ENCODE results near the gene EHBP1. TPM values are rescaled to one million over a fixed set of nuclear protein-coding genes. Genes with fewer than 3 reads are reported as not detected.

Gene EHBP1
- total RNA-seq, 1 donor from 2014 or later, result 19.4 TPM

DNA sequence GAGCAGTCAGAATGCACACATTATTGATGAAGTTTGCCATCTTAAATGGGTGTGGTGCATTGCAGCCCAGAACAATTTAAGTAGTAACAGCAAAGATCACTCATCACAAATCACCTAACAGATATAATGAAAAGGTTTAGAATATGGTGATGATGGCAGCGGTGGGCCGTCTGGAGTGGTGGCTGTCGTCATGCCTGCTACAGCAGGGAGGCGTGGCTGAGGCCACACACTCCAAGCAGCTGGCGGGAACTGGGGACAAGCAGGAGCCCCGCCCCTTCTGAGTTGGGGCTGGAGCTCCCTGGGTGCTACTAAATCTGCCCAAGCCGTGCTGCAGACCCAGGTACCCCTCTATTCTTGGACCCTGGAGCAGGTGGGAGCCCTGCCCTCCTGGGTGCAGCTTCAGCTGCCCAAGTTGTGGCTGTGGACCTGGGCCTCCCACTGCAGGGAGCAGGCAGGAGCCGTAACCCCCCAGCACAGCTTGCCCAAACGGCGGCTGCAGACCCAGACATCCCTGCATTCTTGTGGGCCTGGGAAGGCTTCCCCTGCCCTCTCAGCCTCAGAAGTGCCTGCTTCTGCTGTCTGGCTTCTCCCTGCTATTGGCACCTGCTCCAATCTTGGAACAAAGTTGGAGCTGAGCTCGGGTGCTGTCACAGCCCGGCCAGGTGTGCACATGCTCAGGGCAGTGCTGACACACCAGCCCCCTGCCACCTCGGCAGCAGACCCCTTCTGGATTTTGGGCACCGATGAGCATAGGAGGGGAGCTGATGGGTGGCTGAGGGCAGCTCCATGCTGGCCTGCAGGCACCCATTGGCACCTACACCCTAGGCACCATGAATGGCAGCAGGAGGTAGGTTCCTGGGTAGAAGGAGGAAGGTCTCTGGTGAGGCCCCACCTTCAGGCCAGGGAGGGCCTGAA is 149.3 kb downstream of the EHBP1 start:
- intact Hi-C loops (cut with DNase I), result no loop called here
- no peak for DNase-seq (ENCODE audit: low spot score)

DNA sequence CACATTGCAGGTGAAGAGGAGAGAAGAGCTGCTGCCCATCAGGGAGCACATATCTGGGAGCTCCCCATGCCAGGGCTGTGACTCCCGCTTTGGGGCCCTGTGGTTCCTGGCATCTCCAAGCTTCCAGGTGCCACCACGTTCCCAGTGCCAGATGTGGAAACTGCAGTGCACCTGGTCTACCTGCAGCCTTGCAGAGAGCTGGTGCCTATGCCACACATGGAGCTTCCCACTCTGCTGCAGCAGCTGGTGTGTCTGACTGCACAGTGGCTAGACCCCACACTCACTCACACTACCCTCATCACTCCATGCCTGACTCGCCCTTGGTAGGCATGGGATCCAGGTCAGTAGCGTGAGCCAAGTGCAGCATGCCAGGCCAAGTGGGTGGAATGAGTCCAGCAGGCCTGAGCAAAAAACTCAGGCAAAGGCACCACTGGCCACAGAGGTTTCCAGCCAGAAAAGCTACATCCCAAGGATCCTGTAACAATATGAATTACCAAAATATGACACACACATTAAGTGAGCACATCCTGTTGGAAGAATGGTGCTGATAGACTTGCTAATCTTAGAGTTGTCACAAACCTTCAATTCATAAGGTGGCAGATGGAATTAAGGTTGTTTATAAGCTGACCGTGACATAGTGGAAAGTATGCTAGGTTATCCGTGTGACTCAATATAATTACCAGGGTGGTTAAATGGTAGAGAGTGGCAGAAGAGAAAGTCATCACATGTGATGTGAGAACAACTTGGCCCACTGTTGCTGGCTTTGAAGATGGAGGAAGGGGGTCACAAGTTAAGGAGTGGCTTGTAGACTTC is 150.9 kb downstream of the EHBP1 start:
- DNase-seq (ENCODE audit: low spot score), result no peak
- intact Hi-C loops (cut with DNase I), result no loop called here

DNA sequence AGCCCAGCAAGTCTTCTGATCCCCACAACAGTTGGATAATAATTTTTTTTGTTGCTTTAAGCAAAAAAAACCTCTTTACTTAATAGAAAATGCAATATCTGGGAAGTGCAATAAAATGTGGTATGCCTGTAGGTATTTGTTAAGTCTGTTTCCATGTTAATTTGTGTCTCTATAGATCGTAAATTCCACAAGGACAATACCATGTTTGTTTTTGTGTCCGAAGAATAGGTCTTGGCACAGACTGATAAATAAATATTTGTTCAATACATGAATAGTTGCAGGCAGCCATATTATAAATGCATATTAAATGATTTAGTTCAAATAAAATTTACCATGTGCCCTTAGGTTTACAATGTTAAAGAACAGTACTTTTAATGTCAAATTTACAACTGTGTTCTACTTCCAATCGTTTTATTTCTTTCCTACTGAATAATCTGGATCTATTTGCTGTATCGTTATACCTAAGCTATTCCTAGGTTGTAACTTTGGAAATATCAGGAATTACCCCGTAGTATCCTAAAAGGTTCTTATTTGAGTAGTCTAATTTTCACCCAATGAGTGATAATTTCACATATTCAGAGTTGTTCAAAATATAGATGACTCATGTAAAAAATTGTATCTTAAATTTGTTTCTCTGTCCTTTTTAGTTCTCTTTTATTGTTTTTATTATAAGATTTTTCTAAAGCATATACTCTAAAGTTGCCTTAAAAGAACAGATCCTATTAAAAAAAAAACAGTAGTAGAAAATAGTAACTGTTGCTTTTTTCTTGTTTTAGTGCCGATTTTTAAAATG is 151.8 kb downstream of the EHBP1 start:
- DNase-seq (ENCODE audit: low spot score), result no peak
- intact Hi-C loops (cut with DNase I), result no loop called here

DNA sequence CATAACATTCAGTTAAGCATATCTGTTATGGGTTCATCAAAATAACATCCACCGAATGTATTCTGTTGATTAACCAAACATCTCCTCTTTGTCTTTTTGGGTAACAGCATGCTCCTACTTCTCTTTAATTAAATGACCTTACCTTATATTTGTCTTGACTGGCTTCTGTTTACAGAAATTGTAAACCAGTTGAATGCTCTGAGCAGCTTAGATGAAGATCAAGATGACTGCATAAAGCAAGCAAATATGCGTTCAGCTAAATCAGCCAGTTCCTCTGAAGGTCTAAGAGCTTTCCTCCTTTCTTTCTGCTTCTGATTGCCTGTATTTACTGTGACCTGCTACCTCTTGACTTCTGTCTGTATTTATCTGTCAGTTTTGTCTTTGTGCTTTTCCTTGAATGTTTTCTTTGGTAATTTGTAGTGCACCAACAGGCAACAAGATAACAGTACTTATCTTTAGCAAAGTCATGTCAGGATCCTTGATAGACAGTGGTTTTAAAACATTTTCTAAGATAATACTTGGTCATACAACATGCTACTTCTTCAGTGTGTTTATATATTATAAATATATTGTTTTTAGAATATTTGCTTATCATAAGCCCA is 152.8 kb downstream of the EHBP1 start:
- DNase-seq (ENCODE audit: low spot score), result no peak
- intact Hi-C loops (cut with DNase I), result no loop called here

DNA sequence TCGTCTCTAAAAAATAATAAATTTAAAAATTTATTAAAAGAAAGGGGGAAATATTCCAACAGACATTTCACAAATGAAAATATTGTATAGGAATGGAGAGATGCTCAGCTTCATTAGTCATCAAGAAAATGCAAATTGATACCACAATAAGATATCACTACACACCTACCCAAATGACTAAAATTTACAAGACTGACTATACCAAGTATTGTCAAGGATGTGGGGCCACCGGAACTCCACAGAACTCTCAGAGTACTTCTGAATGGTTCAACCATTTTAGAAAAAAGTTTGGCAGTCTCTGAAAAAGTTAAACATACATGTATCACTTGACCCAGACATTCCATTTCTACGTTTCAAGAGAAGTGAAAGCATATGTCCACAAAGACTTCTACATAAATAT is 163.4 kb downstream of the EHBP1 start:
- no peak for DNase-seq (ENCODE audit: low spot score)
- intact Hi-C loops (cut with DNase I), result no loop called here

DNA sequence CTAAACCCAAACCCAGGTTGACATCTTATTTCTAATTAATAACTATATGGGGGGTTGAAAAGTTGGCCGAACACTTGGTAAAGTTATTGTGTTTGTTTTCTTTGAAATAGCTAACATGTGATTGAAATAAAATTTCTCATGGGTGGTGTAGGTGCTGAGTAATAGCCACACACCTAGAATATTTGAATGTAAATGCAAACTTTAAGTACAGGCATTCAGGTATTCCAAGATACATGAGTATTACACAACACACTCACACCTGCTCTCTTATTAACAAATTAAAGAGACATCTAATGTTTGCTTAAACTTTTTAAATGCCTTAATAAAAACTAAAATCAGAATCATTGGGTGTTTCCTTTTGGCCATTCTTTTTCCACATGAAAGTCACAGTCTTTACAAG is 165.5 kb downstream of the EHBP1 start:
- DNase-seq (ENCODE audit: low spot score), result no peak
- intact Hi-C loops (cut with DNase I), result no loop called here

DNA sequence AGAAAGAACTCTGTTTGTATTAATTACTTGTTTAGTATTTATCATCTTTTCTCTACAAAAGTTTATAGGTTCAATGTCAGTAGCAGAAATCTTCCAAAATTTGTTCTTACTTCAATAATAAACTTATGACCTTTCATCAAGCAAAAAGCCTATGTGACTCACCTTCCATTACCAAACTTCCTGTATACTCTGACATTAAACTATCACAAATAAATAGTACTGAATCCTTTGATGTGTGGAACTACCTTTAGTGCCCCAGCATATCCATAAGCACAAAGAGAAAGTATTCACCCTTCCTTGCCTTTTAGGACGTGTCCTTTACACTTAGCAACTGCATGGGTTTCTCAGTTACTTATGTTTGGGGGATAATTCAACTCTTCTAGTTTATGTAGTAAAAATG is 166.0 kb downstream of the EHBP1 start:
- intact Hi-C loops (cut with DNase I), result no loop called here
- no peak for DNase-seq (ENCODE audit: low spot score)

DNA sequence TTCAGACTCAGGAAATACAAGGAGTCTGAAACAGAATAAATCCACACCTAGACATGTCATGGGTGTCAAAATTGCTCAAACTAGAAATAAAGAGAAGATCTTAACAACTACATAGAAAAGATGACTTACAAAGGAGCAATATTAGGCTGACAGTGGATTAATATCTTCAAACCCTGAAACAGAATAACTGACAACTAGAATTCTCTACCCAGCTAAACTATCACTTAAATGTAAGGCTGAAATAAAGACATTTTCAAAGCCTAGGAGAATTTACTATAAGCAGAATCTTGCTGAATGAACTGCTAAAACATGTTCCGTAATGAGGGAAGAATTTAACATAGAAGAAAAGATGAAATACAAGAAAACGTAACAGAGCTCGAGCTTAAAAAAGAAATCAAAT is 168.1 kb downstream of the EHBP1 start:
- no peak for DNase-seq (ENCODE audit: low spot score)
- intact Hi-C loops (cut with DNase I), result no loop called here

DNA sequence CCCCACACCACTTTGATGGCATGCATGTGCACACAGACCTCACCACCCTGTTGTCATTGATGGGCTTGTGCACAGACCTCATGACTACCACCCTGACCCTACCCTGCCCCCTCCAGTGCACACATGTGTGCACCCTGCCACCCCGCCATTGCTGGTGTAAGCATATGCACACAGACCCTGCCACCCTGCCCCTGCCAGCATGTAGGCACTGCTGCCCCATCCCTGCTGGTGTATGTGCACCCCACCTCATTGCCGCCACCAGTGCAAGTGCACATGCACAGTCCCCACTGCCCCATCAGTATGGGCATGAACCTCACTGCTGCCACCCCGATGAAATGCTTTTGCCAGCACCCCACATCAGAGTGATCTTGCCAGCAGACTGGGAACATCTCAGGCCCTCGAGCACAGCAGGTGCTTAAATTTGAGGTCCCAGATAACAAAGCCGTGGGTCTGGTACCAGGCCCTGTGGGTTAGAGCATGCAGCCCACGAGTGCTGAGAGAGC is 169.4 kb downstream of the EHBP1 start:
- intact Hi-C loops (cut with DNase I), result no loop called here
- no peak for DNase-seq (ENCODE audit: low spot score)

DNA sequence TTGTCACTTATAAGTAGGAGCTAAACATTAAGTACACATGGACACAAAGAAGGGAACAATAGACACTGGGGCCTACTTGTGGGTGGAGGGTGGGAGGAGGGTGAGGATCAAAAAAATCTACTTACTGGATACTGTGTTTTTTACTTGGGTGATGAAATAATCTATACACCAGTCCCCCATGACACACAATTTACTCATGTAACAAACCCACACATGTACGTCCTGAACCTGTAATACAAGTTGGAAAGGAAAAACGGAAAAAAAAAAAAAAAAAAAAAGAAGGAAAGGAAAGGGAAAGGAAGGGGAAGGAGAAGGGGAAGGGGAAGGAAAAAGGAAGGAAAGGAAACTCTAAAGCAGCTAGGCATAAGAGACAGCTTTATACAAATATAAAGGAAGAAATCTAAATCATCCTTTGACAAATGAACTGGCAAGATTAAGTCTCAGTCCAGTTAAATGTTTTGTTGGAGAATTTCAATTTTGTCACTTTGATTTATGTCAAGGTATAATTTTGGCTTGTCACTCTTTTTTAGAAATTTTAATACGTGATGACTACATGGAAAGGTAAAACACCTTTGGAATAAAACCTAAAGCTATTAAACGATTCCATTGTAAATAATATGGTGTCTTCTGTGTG is 175.8 kb downstream of the EHBP1 start:
- intact Hi-C loops (cut with DNase I), result no loop called here
- no peak for DNase-seq (ENCODE audit: low spot score)

DNA sequence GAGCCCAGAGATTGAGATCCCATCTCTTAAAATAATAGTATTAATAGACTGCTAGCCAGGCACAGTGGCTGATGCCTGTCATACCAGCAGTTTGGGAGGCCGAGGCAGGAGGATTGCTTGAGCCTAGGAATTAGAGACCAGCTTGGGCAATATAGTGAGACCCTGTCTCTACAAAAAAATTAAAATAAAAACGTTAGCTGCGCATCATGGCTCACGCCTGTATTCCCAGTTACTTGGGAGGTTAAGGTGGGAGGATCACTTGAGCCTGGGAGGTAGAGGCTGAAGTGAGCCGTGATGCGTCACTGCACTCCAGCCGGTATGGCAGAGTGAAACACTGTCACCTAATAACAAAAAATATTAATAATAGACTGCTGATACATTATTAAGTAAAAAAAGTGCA is 178.1 kb downstream of the EHBP1 start:
- no peak for DNase-seq (ENCODE audit: low spot score)
- intact Hi-C loops (cut with DNase I), result no loop called here

DNA sequence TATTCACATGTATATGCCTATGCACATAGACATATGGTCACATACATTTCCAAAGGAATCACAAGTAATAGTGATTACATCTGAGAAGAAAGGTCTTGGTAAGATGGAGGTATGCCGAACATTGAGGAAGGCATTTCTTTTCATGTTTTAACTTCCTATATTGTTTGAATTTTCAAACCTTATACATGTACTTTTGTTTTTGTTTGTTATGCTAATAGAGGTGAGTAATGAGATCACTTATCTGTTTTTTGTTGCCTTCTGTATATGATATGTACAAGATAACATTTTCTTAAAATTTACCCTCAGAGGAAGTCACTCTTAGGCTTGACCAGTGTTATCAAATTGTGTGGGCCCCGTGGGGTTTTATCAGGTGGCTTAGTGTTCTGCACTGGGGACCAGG is 178.6 kb downstream of the EHBP1 start:
- intact Hi-C loops (cut with DNase I), result no loop called here
- no peak for DNase-seq (ENCODE audit: low spot score)

DNA sequence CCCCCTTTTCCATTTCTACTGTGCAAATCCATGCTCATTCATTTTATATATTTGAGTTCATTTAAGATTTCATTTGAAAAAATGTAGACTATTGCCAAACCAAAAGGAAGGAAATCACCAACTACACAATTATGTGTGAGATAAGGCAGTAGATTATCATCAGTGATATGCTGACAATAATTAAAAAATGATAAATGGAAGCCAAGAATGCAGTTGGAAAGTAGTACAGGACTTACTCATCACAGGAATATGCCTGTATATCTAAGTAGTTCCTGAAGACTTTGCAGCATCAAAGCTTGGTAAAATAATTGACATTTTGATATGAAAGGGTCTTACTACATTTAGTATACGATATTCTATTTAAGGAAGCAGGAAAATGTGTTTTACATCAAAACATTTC is 179.0 kb downstream of the EHBP1 start:
- DNase-seq (ENCODE audit: low spot score), result no peak
- intact Hi-C loops (cut with DNase I), result no loop called here

DNA sequence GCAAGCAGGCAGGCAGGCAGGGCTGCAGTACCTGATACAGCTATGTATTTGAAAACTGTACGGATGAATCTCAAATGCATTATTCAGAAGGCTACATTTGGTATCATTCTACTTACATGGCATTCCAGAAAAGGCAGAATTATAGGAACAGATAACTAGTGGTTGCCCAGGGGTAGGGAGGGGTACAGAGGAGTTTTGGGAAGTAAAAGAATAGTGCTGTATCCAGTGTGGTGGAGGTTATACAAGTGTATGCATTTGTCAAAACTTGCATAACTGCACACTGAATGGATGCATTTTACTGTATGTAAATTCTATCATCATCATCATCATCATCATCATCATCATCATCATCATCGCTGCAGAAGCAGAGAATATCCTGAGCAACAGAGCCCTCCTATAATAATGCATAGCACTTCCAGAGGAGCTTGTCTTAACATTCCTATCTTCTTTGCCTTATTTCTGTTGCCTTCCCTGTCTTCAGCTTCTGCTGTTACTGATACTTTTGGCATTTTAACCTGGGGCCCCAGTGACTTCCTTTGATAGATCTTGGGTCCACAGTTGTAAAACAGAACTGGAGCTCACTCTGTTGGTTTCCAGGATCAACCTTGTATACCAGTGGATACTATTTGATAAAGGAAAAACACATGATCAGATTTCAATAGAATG is 189.6 kb downstream of the EHBP1 start:
- intact Hi-C loops (cut with DNase I), result no loop called here
- DNase-seq (ENCODE audit: low spot score), result no peak

DNA sequence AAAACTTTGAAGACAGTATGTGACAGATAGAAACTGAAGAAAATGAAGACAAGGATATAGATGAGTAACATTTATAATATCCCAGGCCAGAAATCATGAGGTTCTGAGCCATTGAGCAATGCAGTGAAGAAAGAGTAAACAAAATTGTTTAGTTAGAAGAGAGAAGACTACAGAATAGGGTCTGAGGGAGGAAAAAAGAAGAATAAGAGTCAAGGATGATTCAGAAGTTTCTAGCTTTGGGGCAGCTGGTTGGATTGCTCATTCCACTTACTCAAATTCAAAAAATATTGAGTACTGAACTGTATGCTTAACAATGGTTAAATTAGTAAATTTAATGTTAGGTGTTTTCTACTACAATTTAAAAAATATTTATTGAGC is 190.1 kb downstream of the EHBP1 start:
- intact Hi-C loops (cut with DNase I), result no loop called here
- no peak for DNase-seq (ENCODE audit: low spot score)

DNA sequence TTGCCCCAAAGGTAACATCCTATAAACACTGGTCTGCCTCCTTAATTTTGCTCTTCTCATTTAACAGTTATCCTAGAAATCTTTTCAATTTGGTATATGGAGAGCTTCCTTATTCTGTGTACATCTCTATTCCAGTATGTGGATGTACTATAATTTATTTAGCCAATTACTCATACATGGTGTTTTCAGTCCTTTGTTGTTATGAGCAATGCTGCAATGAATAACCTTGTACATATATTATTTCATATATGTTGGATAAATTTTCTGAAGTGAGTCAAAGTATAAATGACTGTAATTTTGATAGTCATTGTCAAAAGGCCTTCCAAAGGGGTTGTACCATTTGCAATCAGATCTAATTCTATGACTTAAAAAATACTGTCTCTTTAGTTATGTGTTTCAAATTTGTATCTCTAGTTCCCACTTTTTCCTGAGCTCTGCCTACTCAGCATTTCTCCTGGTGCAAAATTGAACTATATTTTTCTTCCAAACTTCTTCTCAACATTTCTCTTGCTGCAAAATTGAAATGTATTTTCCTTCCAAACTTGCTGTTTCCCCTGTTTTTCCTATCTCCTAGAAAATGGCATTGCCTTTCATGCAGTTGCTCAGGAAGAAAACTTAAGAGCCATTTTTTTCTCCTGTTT is 191.8 kb downstream of the EHBP1 start:
- no peak for DNase-seq (ENCODE audit: low spot score)
- intact Hi-C loops (cut with DNase I), result no loop called here

DNA sequence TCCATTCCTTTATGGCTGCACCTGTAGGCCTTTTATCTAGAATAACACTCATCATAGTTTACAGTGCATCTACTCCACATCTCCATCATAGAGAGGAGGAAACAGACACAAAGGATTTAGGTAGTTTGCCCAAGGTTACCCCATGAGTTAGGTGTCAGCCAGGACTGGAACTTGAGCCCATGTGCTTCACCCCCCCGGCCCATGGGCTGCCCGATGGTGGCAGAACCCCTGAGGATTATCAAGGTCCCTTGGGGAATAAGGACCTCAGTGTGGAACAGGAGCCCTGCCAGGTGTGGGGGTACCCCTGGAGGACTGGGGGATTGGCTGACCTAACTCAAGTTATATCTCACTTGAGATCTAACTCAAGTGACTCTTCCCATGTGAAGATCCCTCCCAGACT is 198.8 kb downstream of the EHBP1 start:
- DNase-seq (ENCODE audit: low spot score), result no peak
- intact Hi-C loops (cut with DNase I), result no loop called here

DNA sequence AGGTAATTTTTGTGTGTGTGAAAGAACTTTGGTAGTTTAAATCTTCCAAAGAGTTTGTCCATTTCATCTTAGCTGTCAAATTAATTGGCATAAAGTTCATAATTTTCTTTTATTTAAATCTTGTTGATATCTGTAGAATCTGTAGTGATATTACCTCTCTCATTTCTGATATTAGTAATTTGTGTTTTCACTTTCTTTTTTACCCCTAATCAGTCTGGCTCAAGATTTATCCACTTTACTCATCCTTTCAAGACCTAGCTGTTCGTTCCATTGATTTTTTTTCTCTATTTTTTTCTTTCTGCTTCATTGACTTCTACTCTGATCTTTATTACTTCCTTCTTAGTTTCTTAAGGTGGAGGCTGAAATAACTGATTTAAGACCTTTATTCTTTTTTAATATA is 202.6 kb downstream of the EHBP1 start:
- intact Hi-C loops (cut with DNase I), result no loop called here
- no peak for DNase-seq (ENCODE audit: low spot score)

Measured in cardiac septum (tissue), 1 donor.